Neural cell (in vitro differentiated cells): ENCODE measurements around the gene VAPA. TPM values are rescaled to one million over a fixed set of nuclear protein-coding genes. Genes with fewer than 3 reads are reported as not detected.

ENCODE experiments used
- H2AFZ ChIP-seq: fragments of 200-600, 300-800 bp; sonication (generic), shearing (Covaris generic); 2 replicates; pipeline ENCODE4 v1.6.0; 2014; ENCODE audit warnings: low read depth, mild to moderate bottlenecking, antibody characterized with exemption, low read length, moderate library complexity
- H3F3A ChIP-seq: fragments of 200-600 bp; shearing (Covaris generic); 2 replicates; pipeline ENCODE4 v1.6.1; 2016; ENCODE audit warnings: mild to moderate bottlenecking, moderate library complexity, mixed read lengths, antibody characterized with exemption, low read length; ENCODE audit not compliant: insufficient read depth, poor library complexity, severe bottlenecking
- H3K27ac ChIP-seq: fragments of 200-600, 300-800 bp; sonication (generic), shearing (Covaris generic); 2 replicates; pipeline ENCODE4 v1.5.1; 2014; ENCODE audit warnings: mild to moderate bottlenecking, low read length, moderate library complexity
- H3K27me3 ChIP-seq: fragments of 300-800, 200-600 bp; sonication (generic), shearing (Covaris generic); 2 replicates; pipeline ENCODE4 v1.6.0; 2014; ENCODE audit warnings: mild to moderate bottlenecking, low read depth, low read length, moderate library complexity; ENCODE audit not compliant: insufficient read depth
- H3K36me3 ChIP-seq: fragments of 300-800, 200-600 bp; sonication (generic), shearing (Covaris generic); 2 replicates; pipeline ENCODE4 v1.5.1; 2014; ENCODE audit warnings: mild to moderate bottlenecking, antibody characterized with exemption, low read length, moderate library complexity; ENCODE audit not compliant: insufficient read depth
- H3K4me2 ChIP-seq: fragments of 300-800, 200-600 bp; sonication (generic), shearing (Covaris generic); 2 replicates; pipeline ENCODE4 v1.6.0; 2014; ENCODE audit warnings: mild to moderate bottlenecking, low read length
- H3K4me3 ChIP-seq: fragments of 300-800, 200-600 bp; sonication (generic), shearing (Covaris generic); 2 replicates; pipeline ENCODE4 v1.5.1; 2014; ENCODE audit warnings: mild to moderate bottlenecking, low read length, moderate library complexity
- H3K79me2 ChIP-seq: fragments of 200-600 bp; shearing (Covaris generic); replicated peaks from 2 replicates; pipeline ENCODE4 v1.6.0; 2014; ENCODE audit warnings: mild to moderate bottlenecking, low read length, moderate library complexity; ENCODE audit not compliant: insufficient read depth
- H3K9ac ChIP-seq: fragments of 300-800, 200-600 bp; sonication (generic), shearing (Covaris generic); 2 replicates; pipeline ENCODE4 v1.6.1; 2016; ENCODE audit warnings: mild to moderate bottlenecking, low read length, mixed read lengths
- H3K9me2 ChIP-seq: fragments of 200-600 bp; shearing (Covaris generic); 2 replicates; pipeline ENCODE4 v1.6.1; 2016; ENCODE audit warnings: mild to moderate bottlenecking, low read length, mixed read lengths; ENCODE audit not compliant: insufficient read depth
- H3K9me3 ChIP-seq: fragments of 200-600, 300-800 bp; sonication (generic), shearing (Covaris generic); 2 replicates; pipeline ENCODE4 v1.6.1; 2016; ENCODE audit warnings: mild to moderate bottlenecking, mixed run types, low read length, moderate library complexity, mixed read lengths
- H4K20me1 ChIP-seq: fragments of 200-600 bp; shearing (Covaris generic); 2 replicates; pipeline ENCODE4 v1.6.1; 2016; ENCODE audit warnings: mild to moderate bottlenecking, mixed run types; ENCODE audit not compliant: insufficient read depth
- CTCF ChIP-seq: fragments of 450-650 bp; IDR thresholded peaks from 2 replicates; pipeline ENCODE4 v1.5.1; 2014; ENCODE audit warnings: antibody characterized with exemption, mild to moderate bottlenecking, moderate library complexity; ENCODE audit not compliant: poor library complexity, severe bottlenecking
- EP300 ChIP-seq: fragments of 450-650 bp; conservative IDR thresholded peaks from 2 replicates; pipeline ENCODE4 v1.6.1; 2014; ENCODE audit warnings: antibody characterized with exemption, mild to moderate bottlenecking, moderate library complexity; ENCODE audit not compliant: poor library complexity, severe bottlenecking
- EZH2 ChIP-seq: fragments of 200-600, 300-800 bp; shearing (Covaris generic), sonication (generic); IDR thresholded peaks from 2 replicates; pipeline ENCODE4 v1.6.1; 2014; ENCODE audit warnings: antibody characterized with exemption, low read length, borderline replicate concordance, mild to moderate bottlenecking; ENCODE audit not compliant: insufficient read depth, poor library complexity, severe bottlenecking
- MXI1 ChIP-seq: fragments of 450-650 bp; conservative IDR thresholded peaks from 2 replicates; pipeline ENCODE4 v1.6.1; 2014; ENCODE audit warnings: antibody characterized with exemption, mild to moderate bottlenecking; ENCODE audit not compliant: poor library complexity, severe bottlenecking
- POLR2AphosphoS5 ChIP-seq: IDR thresholded peaks from 2 replicates; pipeline ENCODE4 v1.6.1; 2012
- RAD21 ChIP-seq: fragments of 450-650 bp; conservative IDR thresholded peaks from 2 replicates; pipeline ENCODE4 v1.6.1; 2014; ENCODE audit warnings: antibody characterized with exemption, mild to moderate bottlenecking, moderate library complexity
- SMC3 ChIP-seq: fragments of 450-650 bp; conservative IDR thresholded peaks from 2 replicates; pipeline ENCODE4 v1.6.1; 2014; ENCODE audit warnings: antibody characterized with exemption, mild to moderate bottlenecking, moderate library complexity; ENCODE audit not compliant: poor library complexity
- TAF1 ChIP-seq: IDR thresholded peaks from 2 replicates; pipeline ENCODE4 v1.6.1; 2012; ENCODE audit warnings: low read depth
- polyA plus RNA-seq: library from polyadenylated mRNA; depleted of rRNA; stranded (reverse); fragments of >200 nt; gene quantifications from 2 replicates; pipeline ENCODE4 v1.2.3, GENCODE V29; 2014
- TF ChIP-seq, protein P1 (sequence below): IDR thresholded peaks from 2 replicates; pipeline ENCODE4 v1.6.1; 2012; ENCODE audit warnings: borderline replicate concordance

Gene VAPA
- polyA plus RNA-seq, 1 donor from 2014 or later = 317 TPM

- Histone ChIP-seq H3K27ac (no peak overlapping the region), H3K9me2 (no peaks in the 10 kb centered on the region), H3K27me3 (no peaks in the 10 kb centered on the region), H2AFZ (no peak overlapping the region), H4K20me1 (no peaks in the 10 kb centered on the region), H3K9me3 (no peaks in the 10 kb centered on the region), H3K9ac (no peak overlapping the region), H3K79me2 (no peaks in the 10 kb centered on the region), H3K4me2 (no peak overlapping the region), H3K4me3 (no peak overlapping the region), H3K36me3 (no peaks in the 10 kb centered on the region), H3F3A (no peaks in the 10 kb centered on the region)
- TF ChIP-seq POLR2AphosphoS5 (no peak), RAD21 (no peak), EP300 (no peak), CTCF (no peak), MXI1 (no peak), SMC3 (no peak), EZH2 (no peak), TAF1 (no peak)
- TF ChIP-seq, protein P1, sequence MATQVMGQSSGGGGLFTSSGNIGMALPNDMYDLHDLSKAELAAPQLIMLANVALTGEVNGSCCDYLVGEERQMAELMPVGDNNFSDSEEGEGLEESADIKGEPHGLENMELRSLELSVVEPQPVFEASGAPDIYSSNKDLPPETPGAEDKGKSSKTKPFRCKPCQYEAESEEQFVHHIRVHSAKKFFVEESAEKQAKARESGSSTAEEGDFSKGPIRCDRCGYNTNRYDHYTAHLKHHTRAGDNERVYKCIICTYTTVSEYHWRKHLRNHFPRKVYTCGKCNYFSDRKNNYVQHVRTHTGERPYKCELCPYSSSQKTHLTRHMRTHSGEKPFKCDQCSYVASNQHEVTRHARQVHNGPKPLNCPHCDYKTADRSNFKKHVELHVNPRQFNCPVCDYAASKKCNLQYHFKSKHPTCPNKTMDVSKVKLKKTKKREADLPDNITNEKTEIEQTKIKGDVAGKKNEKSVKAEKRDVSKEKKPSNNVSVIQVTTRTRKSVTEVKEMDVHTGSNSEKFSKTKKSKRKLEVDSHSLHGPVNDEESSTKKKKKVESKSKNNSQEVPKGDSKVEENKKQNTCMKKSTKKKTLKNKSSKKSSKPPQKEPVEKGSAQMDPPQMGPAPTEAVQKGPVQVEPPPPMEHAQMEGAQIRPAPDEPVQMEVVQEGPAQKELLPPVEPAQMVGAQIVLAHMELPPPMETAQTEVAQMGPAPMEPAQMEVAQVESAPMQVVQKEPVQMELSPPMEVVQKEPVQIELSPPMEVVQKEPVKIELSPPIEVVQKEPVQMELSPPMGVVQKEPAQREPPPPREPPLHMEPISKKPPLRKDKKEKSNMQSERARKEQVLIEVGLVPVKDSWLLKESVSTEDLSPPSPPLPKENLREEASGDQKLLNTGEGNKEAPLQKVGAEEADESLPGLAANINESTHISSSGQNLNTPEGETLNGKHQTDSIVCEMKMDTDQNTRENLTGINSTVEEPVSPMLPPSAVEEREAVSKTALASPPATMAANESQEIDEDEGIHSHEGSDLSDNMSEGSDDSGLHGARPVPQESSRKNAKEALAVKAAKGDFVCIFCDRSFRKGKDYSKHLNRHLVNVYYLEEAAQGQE = no peak
These were observed 47.2 kb upstream of the VAPA start for GRCh38 chr18:9866627-9867026.

DNA sequence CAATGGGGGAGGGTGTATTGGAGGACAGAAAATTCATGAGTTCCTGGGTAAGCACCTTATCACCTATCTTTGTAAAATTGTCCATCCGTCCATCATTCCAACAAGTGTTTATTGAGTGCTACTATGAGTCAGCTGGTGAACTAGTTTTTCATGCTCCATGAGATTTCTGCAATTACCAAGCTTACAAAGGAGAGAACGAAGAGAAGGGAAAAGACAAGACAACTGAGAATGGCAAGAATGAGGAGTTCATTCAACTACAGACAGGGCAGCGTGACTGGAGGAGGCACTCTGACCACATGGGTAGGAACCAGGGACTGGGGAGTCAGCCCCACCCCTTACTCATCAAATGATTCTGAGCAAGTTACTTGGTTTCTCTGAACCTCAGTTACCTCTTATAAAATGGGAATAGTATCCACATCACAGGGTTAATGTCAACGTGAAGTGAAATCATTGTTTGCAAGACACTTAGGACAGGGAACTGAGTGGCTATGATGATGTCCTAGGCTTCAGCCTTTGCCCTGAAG lies 46.7 kb upstream of the VAPA start:
- no peak overlapping the region for H3K27ac ChIP-seq
- no peak overlapping the region for H2AFZ ChIP-seq

More for the DNA sequence above, 46.7 kb upstream of the VAPA start:
- Histone ChIP-seq H4K20me1 (no peaks in the 10 kb centered on the region), H3K4me2 (no peak overlapping the region), H3K9me3 (no peaks in the 10 kb centered on the region), H3K79me2 (no peaks in the 10 kb centered on the region), H3F3A (no peaks in the 10 kb centered on the region), H3K9me2 (no peaks in the 10 kb centered on the region), H3K9ac (no peak overlapping the region), H3K27me3 (no peaks in the 10 kb centered on the region), H3K4me3 (no peak overlapping the region), H3K36me3 (no peaks in the 10 kb centered on the region)
- no peak for TF ChIP-seq SMC3
- no peak for TF ChIP-seq TAF1
- TF ChIP-seq EZH2 = no peak
- TF ChIP-seq POLR2AphosphoS5 = no peak
- no peak for TF ChIP-seq CTCF
